SK-N-SH (cell line): ENCODE measurements around the gene ABL2. TPM values are rescaled to one million over a fixed set of nuclear protein-coding genes. Genes with fewer than 3 reads are reported as not detected.

Experiments used
- CTCF ChIA-PET: fragments of 300-600, 350-600 bp; formaldehyde crosslinking; extraction: SDS; loops from one replicate; lab custom pipeline; 2021; lab: Yijun Ruan, JAX
- POLR2A ChIA-PET: fragments of 350-600 bp; sonication (Branson Sonifier 250); formaldehyde crosslinking; extraction: SDS; loops from one replicate; lab custom pipeline; 2020; ENCODE audit warnings: antibody characterized with exemption, inconsistent platforms; lab: Yijun Ruan, JAX
- DNase-seq: peaks from one replicate; pipeline ENCODE4 v3.0.0; 2012
- H2AFZ ChIP-seq: fragments of 200-600 bp; sonication (generic); 2 replicates; pipeline ENCODE4 v1.8.1; 2016; ENCODE audit warnings: antibody characterized with exemption, mild to moderate bottlenecking, low read depth
- H3F3A ChIP-seq: fragments of 200-600 bp; sonication (generic); replicated peaks from 2 replicates; pipeline ENCODE3; 2016; ENCODE audit warnings: antibody characterized with exemption, mild to moderate bottlenecking; ENCODE audit not compliant: insufficient read depth
- H3K27ac ChIP-seq, 2 experiments: fragments of 200-500 bp in 1 of 2; fragments of 200-600 bp in 1 of 2; sonication (Bioruptor generic) in 1 of 2; sonication (generic), shearing (Covaris generic) in 1 of 2; 2 replicates each; pipeline versions ENCODE4 v1.5.1 to v1.6.1; 2014 to 2016; ENCODE audit warnings: low read depth in 2 of 2, inconsistent platforms in 1 of 2, low read length in 1 of 2, mild to moderate bottlenecking in 1 of 2, mixed read lengths in 1 of 2
- H3K27me3 ChIP-seq: fragments of 200-600 bp; sonication (generic), shearing (Covaris generic); 2 replicates; pipeline ENCODE4 v1.6.1; 2016; ENCODE audit warnings: mixed run types; ENCODE audit not compliant: insufficient read depth
- H3K36me3 ChIP-seq, 2 experiments: fragments of 200-500 bp in 1 of 2; fragments of 200-600 bp in 1 of 2; sonication (Bioruptor generic) in 1 of 2; sonication (generic) in 1 of 2; replicated peaks in 1 of 2; 2 replicates each; pipeline versions ENCODE3 to v1.5.1; 2014 to 2016; ENCODE audit warnings: low read length in 1 of 2, mild to moderate bottlenecking in 1 of 2; ENCODE audit not compliant: insufficient read depth in 2 of 2, control insufficient read depth in 1 of 2
- H3K4me1 ChIP-seq, 2 experiments: fragments of 200-500 bp in 1 of 2; fragments of 200-600 bp in 1 of 2; sonication (Bioruptor generic) in 1 of 2; sonication (generic), shearing (Covaris generic) in 1 of 2; 2 replicates each; pipeline versions ENCODE4 v1.5.1 to v1.6.1; 2014 to 2016; ENCODE audit warnings: low read depth in 1 of 2, low read length in 1 of 2, mixed run types in 1 of 2; ENCODE audit not compliant: insufficient read depth in 2 of 2, control insufficient read depth in 1 of 2
- H3K4me2 ChIP-seq: fragments of 200-600 bp; sonication (generic), shearing (Covaris generic); 2 replicates; pipeline ENCODE4 v1.6.1; 2017; ENCODE audit warnings: mixed run types
- H3K4me3 ChIP-seq, 2 experiments: fragments of 200-500 bp in 1 of 2; fragments of 200-600 bp in 1 of 2; sonication (Bioruptor generic) in 1 of 2; sonication (generic), shearing (Covaris generic) in 1 of 2; 2 replicates each; pipeline versions ENCODE4 v1.5.1 to v1.8.1; 2014 to 2016; ENCODE audit warnings: low read depth in 2 of 2, inconsistent platforms in 1 of 2, low read length in 1 of 2, mild to moderate bottlenecking in 1 of 2, mixed read lengths in 1 of 2, moderate library complexity in 1 of 2
- H3K79me2 ChIP-seq: fragments of 200-600 bp; sonication (generic); 2 replicates; pipeline ENCODE4 v1.8.1; 2017; ENCODE audit warnings: mild to moderate bottlenecking; ENCODE audit not compliant: insufficient read depth
- H3K9ac ChIP-seq: fragments of 200-600 bp; sonication (generic); 2 replicates; pipeline ENCODE4 v1.6.1; 2017; ENCODE audit warnings: mixed run types
- H3K9me2 ChIP-seq: fragments of 200-600 bp; sonication (generic); 2 replicates; pipeline ENCODE4 v1.6.1; 2017; ENCODE audit warnings: mixed run types
- H3K9me3 ChIP-seq: fragments of 200-600 bp; sonication (generic); 2 replicates; pipeline ENCODE4 v1.6.1; 2017; ENCODE audit warnings: mixed run types, mild to moderate bottlenecking, moderate library complexity
- H4K20me1 ChIP-seq: fragments of 200-600 bp; sonication (generic); 2 replicates; pipeline ENCODE4 v1.6.1; 2017; ENCODE audit warnings: mild to moderate bottlenecking, mixed run types; ENCODE audit not compliant: insufficient read depth
- CTCF ChIP-seq: fragments of 200-600 bp; sonication (generic); IDR thresholded peaks from 2 replicates; pipeline ENCODE4 v1.6.1; 2017; ENCODE audit warnings: antibody characterized with exemption, mild to moderate bottlenecking, moderate library complexity
- EP300 ChIP-seq, 2 experiments: IDR thresholded peaks; 2 replicates each; pipeline versions ENCODE4 v1.4.0 to v1.6.1; 2012; ENCODE audit warnings: borderline replicate concordance in 1 of 2, low read depth in 1 of 2, low read length in 1 of 2
- FOSL2 ChIP-seq: IDR thresholded peaks from 2 replicates; pipeline ENCODE4 v1.4.0; 2012; ENCODE audit warnings: low read depth, mild to moderate bottlenecking, moderate library complexity, borderline replicate concordance
- FOXJ3 ChIP-seq: sonication (generic); formaldehyde crosslinking; IDR thresholded peaks from 2 replicates; pipeline ENCODE4 v1.5.1; 2020; ENCODE audit warnings: mild to moderate bottlenecking, missing genetic modification reagents
- FOXM1 ChIP-seq: IDR thresholded peaks from 2 replicates; pipeline ENCODE4 v1.4.0; 2012; ENCODE audit warnings: low read depth, mild to moderate bottlenecking
- MEF2A ChIP-seq: IDR thresholded peaks from 2 replicates; pipeline ENCODE4 v1.4.0; 2012; ENCODE audit warnings: low read depth, borderline replicate concordance
- NFIC ChIP-seq: IDR thresholded peaks from 2 replicates; pipeline ENCODE4 v1.4.0; 2012; ENCODE audit warnings: borderline replicate concordance
- PBX3 ChIP-seq: IDR thresholded peaks from 2 replicates; pipeline ENCODE4; 2012
- RAD21 ChIP-seq: IDR thresholded peaks from 2 replicates; pipeline ENCODE4 v1.6.1; 2012; ENCODE audit warnings: mild to moderate bottlenecking, low read length
- REST ChIP-seq: IDR thresholded peaks from 2 replicates; pipeline ENCODE4 v1.6.1; 2012; ENCODE audit warnings: mild to moderate bottlenecking, low read depth, low read length, moderate library complexity
- RXRA ChIP-seq: IDR thresholded peaks from 2 replicates; pipeline ENCODE4 v1.4.0; 2012; ENCODE audit warnings: low read depth, mild to moderate bottlenecking, borderline replicate concordance
- SMC3 ChIP-seq: IDR thresholded peaks from 2 replicates; pipeline ENCODE4 v1.6.1; 2012; ENCODE audit warnings: low read depth, low read length, improper control_type of control experiment
- YY1 ChIP-seq: IDR thresholded peaks from 2 replicates; pipeline ENCODE4 v1.4.0; 2012; ENCODE audit warnings: low read depth, mild to moderate bottlenecking
- WGBS: methylation state at CpG from one replicate; pipeline ENCODE4 v1.1.6; 2017; ENCODE audit warnings: low lambda C conversion rate; 5-methylcytosine and 5-hydroxymethylcytosine counted together
- polyA plus RNA-seq, 3 experiments: library from polyadenylated mRNA; depleted of rRNA; stranded (reverse); fragments of >200 nt; gene quantifications; 2 replicates each; pipeline ENCODE4 v1.2.3, GENCODE V29; 2012

Gene ABL2
- polyA plus RNA-seq, 1 of the 3 experiments (the other 2 are of a cell fraction) = 7.5 TPM

GRCh38 chr1:179107706-179108629 is 121.5 kb downstream of the ABL2 start (continued):
- no peak for TF ChIP-seq PBX3
- TF ChIP-seq NFIC = 0 out of 2 replicates have a peak, but pooled peaks have one; percentile 13
- TF ChIP-seq FOSL2 = no peak
- TF ChIP-seq MEF2A = no peak
- no peak for TF ChIP-seq FOXM1

- Histone ChIP-seq H3K4me1 (peaks cover 0 to 23% of the 10 kb centered on the region in 2 experiments; a peak in 2 of 4 replicates), H3K27ac (no peak overlapping the region), H3K9ac (no peak overlapping the region), H4K20me1 (no peaks in the 10 kb centered on the region), H3K4me3 (no peak overlapping the region), H3K9me3 (no peaks in the 10 kb centered on the region), H3F3A (peaks cover 28% of the 10 kb centered on the region), H3K9me2 (no peaks in the 10 kb centered on the region), H3K79me2 (peaks cover 70% of the 10 kb centered on the region), H3K36me3 (peaks cover 64 to 87% of the 10 kb centered on the region in 2 experiments), H3K27me3 (no peaks in the 10 kb centered on the region), H3K4me2 (no peak overlapping the region), H2AFZ (no peak overlapping the region)
- no peak for DNase-seq
- ChIA-PET POLR2A (no interaction called here), CTCF (interaction anchor here (1.3 to 4.8 kb wide), 4 partner anchors 9 to 100 kb away, joined by 3 to 26 read pairs (median 4); no protein-coding TSS in a partner anchor)
- WGBS = 90% methylated on average over 6 of the region's 7 CpGs
- TF ChIP-seq RXRA (no peak), RAD21 (peak; percentile 17), YY1 (no peak), FOXJ3 (CRISPR knock-in tag) (no peak), SMC3 (peak; percentile 12; the same call in 1 of the 2 replicates), REST (no peak), EP300 (IDR thresholded peaks at IDR 0.05; ENCODE audit: borderline replicate concordance in 1 of 2, low read depth in 1 of 2, low read length in 1 of 2) (no peak), CTCF (peak; percentile 51)
Observed at GRCh38 chr1:179105393-179105792, 124.1 kb downstream of the ABL2 start.
